ENCODE results near the gene TRIM4.
A peak's percentile ranks its signal among the peaks of the same experiment; 100 is the strongest.
"Not testable (repeated sequence)": the region's sequence is repeated elsewhere in the genome, so short reads cannot be mapped to it uniquely, and the experiment has no call there.

The TRIM4 gene

GRCh38 chr7:99918959-99919813 lies at the start of gene TRIM4:
TRIM4 (minus strand) TSS chr7:99919530; CDS start chr7:99919401, 129 bp downstream.
- Histone ChIP-seq H3K36me3 (ENCODE audit: low read length) (no peaks in the 10 kb centered on the region), H3K27ac (ENCODE audit: low read depth, low read length) (peak within 1 kb of the TSS; percentile 45), H3K79me2 (ENCODE audit: insufficient read depth, low read length) (peaks cover 52% of the 10 kb centered on the region), H4K20me1 (ENCODE audit: low read depth, low read length) (no peaks in the 10 kb centered on the region), H3K9me3 (ENCODE audit: insufficient read depth, low read length) (no peaks in the 10 kb centered on the region), H3K4me2 (ENCODE audit: low read depth, low read length, poor library complexity, severe bottlenecking) (peak within 1 kb of the TSS; percentile 78), H2AFZ (ENCODE audit: low read depth, low read length, severe bottlenecking) (peak within 1 kb of the TSS; percentile 84), H3K9ac (ENCODE audit: low read length) (peak within 1 kb of the TSS; percentile 86), H3K27me3 (ENCODE audit: low read length) (no peaks in the 10 kb centered on the region), H3K9me2 (replicated peaks; ENCODE audit: insufficient read depth, low read length) (no peaks in the 10 kb centered on the region), H3K4me3 (ENCODE audit: insufficient read depth, low read length, poor library complexity, severe bottlenecking) (peak within 1 kb of the TSS; percentile 83), H3F3A (ENCODE audit: insufficient read depth) (peaks cover 19% of the 10 kb centered on the region; the same call in 1 of the 2 replicates)
- TF ChIP-seq CTCF (IDR thresholded peaks at IDR 0.05; ENCODE audit: insufficient read depth, low read length, poor library complexity, severe bottlenecking) (no peak), EZH2phosphoT487 (conservative IDR thresholded peaks at IDR 0.05; ENCODE audit: low read length) (no peak)

GRCh38 chr7:99958564-99959227 lies 39.4 kb upstream of the TRIM4 start:
- Histone ChIP-seq H3F3A (ENCODE audit: insufficient read depth) (no peaks in the 10 kb centered on the region), H3K4me3 (ENCODE audit: insufficient read depth, low read length, poor library complexity, severe bottlenecking) (no peak overlapping the region), H3K36me3 (ENCODE audit: low read length) (no peaks in the 10 kb centered on the region), H4K20me1 (ENCODE audit: low read depth, low read length) (no peaks in the 10 kb centered on the region), H3K9me2 (replicated peaks; ENCODE audit: insufficient read depth, low read length) (no peaks in the 10 kb centered on the region), H3K27me3 (ENCODE audit: low read length) (no peaks in the 10 kb centered on the region), H2AFZ (ENCODE audit: low read depth, low read length, severe bottlenecking) (no peak overlapping the region), H3K9ac (ENCODE audit: low read length) (no peak overlapping the region), H3K79me2 (ENCODE audit: insufficient read depth, low read length) (no peaks in the 10 kb centered on the region), H3K27ac (ENCODE audit: low read depth, low read length) (no peak overlapping the region), H3K4me2 (ENCODE audit: low read depth, low read length, poor library complexity, severe bottlenecking) (no peak overlapping the region), H3K9me3 (ENCODE audit: insufficient read depth, low read length) (no peaks in the 10 kb centered on the region)
- TF ChIP-seq EZH2phosphoT487 (conservative IDR thresholded peaks at IDR 0.05; ENCODE audit: low read length) (no peak), CTCF (IDR thresholded peaks at IDR 0.05; ENCODE audit: insufficient read depth, low read length, poor library complexity, severe bottlenecking) (no peak)

GRCh38 chr7:99955247-99955646 lies 35.9 kb upstream of the TRIM4 start:
- H3K9me2 ChIP-seq (replicated peaks; ENCODE audit: insufficient read depth, low read length), result no peaks in the 10 kb centered on the region
- no peaks in the 10 kb centered on the region for H3K27me3 ChIP-seq (ENCODE audit: low read length)
- no peak overlapping the region for H2AFZ ChIP-seq (ENCODE audit: low read depth, low read length, severe bottlenecking)
- no peaks in the 10 kb centered on the region for H3K36me3 ChIP-seq (ENCODE audit: low read length)
- no peak overlapping the region for H3K4me3 ChIP-seq (ENCODE audit: insufficient read depth, low read length, poor library complexity, severe bottlenecking)
- H3K79me2 ChIP-seq (ENCODE audit: insufficient read depth, low read length), result no peaks in the 10 kb centered on the region
- no peaks in the 10 kb centered on the region; the same call in 1 of the 2 replicates for H3K9me3 ChIP-seq (ENCODE audit: insufficient read depth, low read length)
- TF ChIP-seq EZH2phosphoT487 (conservative IDR thresholded peaks at IDR 0.05; ENCODE audit: low read length), result no peak
- no peak for TF ChIP-seq CTCF (IDR thresholded peaks at IDR 0.05; ENCODE audit: insufficient read depth, low read length, poor library complexity, severe bottlenecking)
- no peaks in the 10 kb centered on the region for H3F3A ChIP-seq (ENCODE audit: insufficient read depth)
- H3K4me2 ChIP-seq (ENCODE audit: low read depth, low read length, poor library complexity, severe bottlenecking), result no peak overlapping the region
- H4K20me1 ChIP-seq (ENCODE audit: low read depth, low read length), result no peaks in the 10 kb centered on the region
- H3K9ac ChIP-seq (ENCODE audit: low read length), result no peak overlapping the region
- no peak overlapping the region for H3K27ac ChIP-seq (ENCODE audit: low read depth, low read length)

GRCh38 chr7:99954643-99955042 lies 35.3 kb upstream of the TRIM4 start:
- not testable (repeated sequence) for H3K9me2 ChIP-seq (replicated peaks; ENCODE audit: insufficient read depth, low read length); H3K4me3 ChIP-seq (ENCODE audit: insufficient read depth, low read length, poor library complexity, severe bottlenecking); H3K4me2 ChIP-seq (ENCODE audit: low read depth, low read length, poor library complexity, severe bottlenecking)

More at GRCh38 chr7:99954643-99955042, 35.3 kb upstream of the TRIM4 start:
- not testable (repeated sequence) for H3K27ac ChIP-seq (ENCODE audit: low read depth, low read length); H3K79me2 ChIP-seq (ENCODE audit: insufficient read depth, low read length); H3K36me3 ChIP-seq (ENCODE audit: low read length); H3K9ac ChIP-seq (ENCODE audit: low read length); H2AFZ ChIP-seq (ENCODE audit: low read depth, low read length, severe bottlenecking); H3K9me3 ChIP-seq (ENCODE audit: insufficient read depth, low read length); H3F3A ChIP-seq (ENCODE audit: insufficient read depth); H3K27me3 ChIP-seq (ENCODE audit: low read length); H4K20me1 ChIP-seq (ENCODE audit: low read depth, low read length)
